Measurements from ENCODE around the gene AR. TPM values are rescaled to one million over a fixed set of nuclear protein-coding genes. Genes with fewer than 3 reads are reported as not detected.

The AR gene
- total RNA-seq, 1 experiment from 2014 or later, result 0.86 TPM

- CTCF ChIA-PET, result no interaction called here
- no peaks in the 10 kb centered on the region for H3K4me1 Mint-ChIP-seq (ENCODE audit: low read depth, unreplicated experiment)
- peak in 1 of 2 experiments; percentile 1 for DNase-seq
- no peaks in the 10 kb centered on the region for H3K4me1 ChIP-seq
- no peaks in the 10 kb centered on the region for H3K36me3 Mint-ChIP-seq (ENCODE audit: insufficient read depth, unreplicated experiment)
- H3K9me3 Mint-ChIP-seq (ENCODE audit: unreplicated experiment), result no peaks in the 10 kb centered on the region
- no peaks in the 10 kb centered on the region for H3K36me3 ChIP-seq (ENCODE audit: control insufficient read depth, insufficient read depth, low read length)
- no peaks in the 10 kb centered on the region for H3K9me3 ChIP-seq
- POLR2A ChIA-PET, result no interaction called here
- no peaks in the 10 kb centered on the region for H3K27me3 ChIP-seq (replicated peaks; ENCODE audit: control insufficient read depth, insufficient read depth, low read length)
- H3K27me3 Mint-ChIP-seq (ENCODE audit: insufficient read depth, unreplicated experiment), result no peaks in the 10 kb centered on the region
- intact Hi-C loops (cut with micrococcal nuclease; ENCODE audit: unreplicated experiment), result no loop called here
- TF ChIP-seq, protein P1, sequence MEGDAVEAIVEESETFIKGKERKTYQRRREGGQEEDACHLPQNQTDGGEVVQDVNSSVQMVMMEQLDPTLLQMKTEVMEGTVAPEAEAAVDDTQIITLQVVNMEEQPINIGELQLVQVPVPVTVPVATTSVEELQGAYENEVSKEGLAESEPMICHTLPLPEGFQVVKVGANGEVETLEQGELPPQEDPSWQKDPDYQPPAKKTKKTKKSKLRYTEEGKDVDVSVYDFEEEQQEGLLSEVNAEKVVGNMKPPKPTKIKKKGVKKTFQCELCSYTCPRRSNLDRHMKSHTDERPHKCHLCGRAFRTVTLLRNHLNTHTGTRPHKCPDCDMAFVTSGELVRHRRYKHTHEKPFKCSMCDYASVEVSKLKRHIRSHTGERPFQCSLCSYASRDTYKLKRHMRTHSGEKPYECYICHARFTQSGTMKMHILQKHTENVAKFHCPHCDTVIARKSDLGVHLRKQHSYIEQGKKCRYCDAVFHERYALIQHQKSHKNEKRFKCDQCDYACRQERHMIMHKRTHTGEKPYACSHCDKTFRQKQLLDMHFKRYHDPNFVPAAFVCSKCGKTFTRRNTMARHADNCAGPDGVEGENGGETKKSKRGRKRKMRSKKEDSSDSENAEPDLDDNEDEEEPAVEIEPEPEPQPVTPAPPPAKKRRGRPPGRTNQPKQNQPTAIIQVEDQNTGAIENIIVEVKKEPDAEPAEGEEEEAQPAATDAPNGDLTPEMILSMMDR (IDR thresholded peaks at IDR 0.05; ENCODE audit: insufficient read depth in 1 of 2, low read depth in 1 of 2, low read length in 1 of 2, severe bottlenecking in 1 of 2, unreplicated experiment in 1 of 2), result no peak
- no TSS peak for BruUV-seq (replicated peaks)
- no peak overlapping the region for H3K27ac Mint-ChIP-seq (ENCODE audit: unreplicated experiment)
- no peak overlapping the region for H3K4me3 Mint-ChIP-seq (ENCODE audit: unreplicated experiment)
- H3K4me3 ChIP-seq (ENCODE audit: low read depth, low read length), result no peak overlapping the region
These were observed 61.3 kb downstream of the AR start for GRCh38 chrX:67604979-67605703.

DNA sequence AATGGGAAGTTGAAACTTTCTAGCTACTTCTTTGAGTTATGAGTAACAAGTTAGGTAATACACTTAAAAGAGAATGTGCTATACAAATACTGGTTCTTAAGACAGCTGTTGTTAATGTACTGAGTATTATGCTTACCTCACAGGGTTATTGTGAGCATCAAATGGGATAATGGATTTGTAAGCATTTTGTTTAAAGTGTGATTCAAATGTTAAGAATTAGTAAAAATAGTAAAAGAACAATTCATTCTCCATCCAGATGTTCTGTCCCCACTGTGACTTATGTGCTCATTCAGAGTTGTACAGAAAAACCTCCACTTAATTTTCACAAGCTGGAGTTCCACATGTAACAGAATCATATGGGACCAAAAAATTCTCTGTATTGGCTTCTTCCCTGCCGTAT lies 63.6 kb downstream of the AR start:
- no TSS peak for BruUV-seq (replicated peaks)
- ChIA-PET POLR2A (interaction anchor here (0.6 kb wide), 1 partner anchor 456 kb away, joined by 4 read pairs; no protein-coding TSS in a partner anchor), CTCF (no interaction called here)
- H3K4me3 ChIP-seq (ENCODE audit: low read depth, low read length), result no peak overlapping the region
- Mint-ChIP-seq H3K36me3 (ENCODE audit: insufficient read depth, unreplicated experiment) (no peaks in the 10 kb centered on the region), H3K27me3 (ENCODE audit: insufficient read depth, unreplicated experiment) (no peaks in the 10 kb centered on the region), H3K9me3 (ENCODE audit: unreplicated experiment) (no peaks in the 10 kb centered on the region), H3K4me1 (ENCODE audit: low read depth, unreplicated experiment) (no peaks in the 10 kb centered on the region), H3K4me3 (ENCODE audit: unreplicated experiment) (no peak overlapping the region), H3K27ac (ENCODE audit: unreplicated experiment) (no peak overlapping the region)
- no peaks in the 10 kb centered on the region for H3K4me1 ChIP-seq
- H3K36me3 ChIP-seq (ENCODE audit: control insufficient read depth, insufficient read depth, low read length), result no peaks in the 10 kb centered on the region
- TF ChIP-seq, protein P1 (IDR thresholded peaks at IDR 0.05; ENCODE audit: insufficient read depth in 1 of 2, low read depth in 1 of 2, low read length in 1 of 2, severe bottlenecking in 1 of 2, unreplicated experiment in 1 of 2), result no peak
- no peaks in the 10 kb centered on the region for H3K27me3 ChIP-seq (replicated peaks; ENCODE audit: control insufficient read depth, insufficient read depth, low read length)
- no peak for DNase-seq
- no peaks in the 10 kb centered on the region for H3K9me3 ChIP-seq
- intact Hi-C loops (cut with micrococcal nuclease; ENCODE audit: unreplicated experiment), result no loop called here

GRCh38 chrX:67610282-67610681 lies 66.5 kb downstream of the AR start:
- no peaks in the 10 kb centered on the region for H3K27me3 ChIP-seq (replicated peaks; ENCODE audit: control insufficient read depth, insufficient read depth, low read length)
- no TSS peak for BruUV-seq (replicated peaks)

More at GRCh38 chrX:67610282-67610681, 66.5 kb downstream of the AR start:
- H3K4me1 Mint-ChIP-seq (ENCODE audit: low read depth, unreplicated experiment), result no peaks in the 10 kb centered on the region
- Histone ChIP-seq H3K36me3 (ENCODE audit: control insufficient read depth, insufficient read depth, low read length) (no peaks in the 10 kb centered on the region), H3K4me3 (ENCODE audit: low read depth, low read length) (no peak overlapping the region), H3K4me1 (no peaks in the 10 kb centered on the region), H3K9me3 (no peaks in the 10 kb centered on the region)
- DNase-seq, result no peak
- H3K4me3 Mint-ChIP-seq (ENCODE audit: unreplicated experiment), result no peak overlapping the region
- ChIA-PET POLR2A (no interaction called here), CTCF (no interaction called here)
- H3K9me3 Mint-ChIP-seq (ENCODE audit: unreplicated experiment), result peaks cover 9% of the 10 kb centered on the region
- H3K27ac Mint-ChIP-seq (ENCODE audit: unreplicated experiment), result no peak overlapping the region
- no peaks in the 10 kb centered on the region for H3K36me3 Mint-ChIP-seq (ENCODE audit: insufficient read depth, unreplicated experiment)
- H3K27me3 Mint-ChIP-seq (ENCODE audit: insufficient read depth, unreplicated experiment), result no peaks in the 10 kb centered on the region
- TF ChIP-seq, protein P1 (IDR thresholded peaks at IDR 0.05; ENCODE audit: insufficient read depth in 1 of 2, low read depth in 1 of 2, low read length in 1 of 2, severe bottlenecking in 1 of 2, unreplicated experiment in 1 of 2), result no peak
- intact Hi-C loops (cut with micrococcal nuclease; ENCODE audit: unreplicated experiment), result loop anchor here (5.0 kb wide), 1 partner anchor 42 kb away; no protein-coding TSS in a partner anchor
